Mesenteric fat pad (tissue), 1 donor: ENCODE results near the gene ZC3H14. TPM values are rescaled to one million over a fixed set of nuclear protein-coding genes. Genes with fewer than 3 reads are reported as not detected.
"Not testable (repeated sequence)": the region's sequence is repeated elsewhere in the genome, so short reads cannot be mapped to it uniquely, and the experiment has no call there.

Experiments
- DNase-seq: peaks from one replicate; pipeline ENCODE4 v3.0.0-alpha.2; 2020; ENCODE audit warnings: low spot score
- long read RNA-seq: library from polyadenylated mRNA; unstranded; transcript quantifications from one replicate; pipeline ENCODE4 v2.0.0, GENCODE V29; 2020
- total RNA-seq: library from RNA; stranded (reverse); fragmentation: NEBNext Ultra II Directional; extraction: Animal tissue kit (Norgen Biotek cat#: 25700); gene quantifications from one replicate; pipeline ENCODE4 v1.2.1, GENCODE V29; 2021
- donor health status: DM: yes; HTN: yes; CAD: no.

ZC3H14 gene
- total RNA-seq, result 50.8 TPM
- long read RNA-seq, full-length matches to known transcripts, result 29 of 75 reads
- long read RNA-seq, partial matches to known transcripts, result 18 of 75 reads
- long read RNA-seq, other reads (novel, unspliced or antisense), result 28 of 75 reads

- DNase-seq, result peak; percentile 95
These were observed at the start of gene ZC3H14 for GRCh38 chr14:88562831-88563686. Gene ZC3H14, plus strand, starts transcription at chr14:88563037. Its CDS starts 97 bp downstream, at chr14:88563134.

GRCh38 chr14:88515499-88516221 lies 47.2 kb upstream of the ZC3H14 start:
- DNase-seq, result no peak

- no peak for DNase-seq
These were observed 45.9 kb upstream of the ZC3H14 start for GRCh38 chr14:88516861-88517357.

DNA sequence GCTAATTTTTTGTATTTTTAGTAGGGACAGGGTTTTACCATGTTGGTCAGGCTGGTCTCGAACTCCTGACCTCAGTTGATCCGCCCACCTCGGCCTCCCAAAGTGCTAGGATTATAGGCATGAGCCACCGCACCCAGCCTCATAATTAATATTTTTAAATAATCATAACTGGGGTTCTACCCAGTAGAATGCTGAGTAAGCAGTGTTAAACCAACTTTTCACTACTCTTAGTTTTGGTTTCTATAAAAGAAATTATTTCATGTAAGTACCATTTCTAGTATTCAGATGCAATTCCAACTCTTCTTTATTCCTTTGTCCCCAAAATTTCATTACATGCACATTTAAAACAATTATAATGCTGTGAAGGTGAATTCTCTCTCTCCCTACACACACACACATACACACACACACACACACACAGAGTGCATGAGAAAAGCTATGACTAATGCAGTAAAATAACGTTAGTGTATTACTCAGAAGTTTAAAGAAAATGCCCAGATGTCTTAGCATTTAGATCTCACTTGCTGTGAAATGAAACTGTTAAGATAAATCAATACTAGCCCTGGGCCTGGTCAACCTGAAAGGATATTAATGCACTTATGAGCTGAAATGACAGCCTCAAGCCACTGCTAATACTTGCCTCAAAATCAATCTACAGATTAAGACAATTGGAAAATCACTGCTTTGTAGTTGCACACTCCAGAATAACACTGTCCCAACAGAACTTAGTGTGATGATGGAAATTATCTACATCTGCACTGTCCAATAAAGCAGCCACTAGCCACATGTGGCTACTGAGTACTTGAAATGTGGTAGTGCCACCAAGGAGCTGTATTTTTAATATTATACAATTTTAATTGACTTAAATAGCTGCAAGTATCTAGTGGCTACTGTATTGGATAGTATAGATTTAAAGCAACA lies 44.0 kb upstream of the ZC3H14 start:
- no peak for DNase-seq

DNA sequence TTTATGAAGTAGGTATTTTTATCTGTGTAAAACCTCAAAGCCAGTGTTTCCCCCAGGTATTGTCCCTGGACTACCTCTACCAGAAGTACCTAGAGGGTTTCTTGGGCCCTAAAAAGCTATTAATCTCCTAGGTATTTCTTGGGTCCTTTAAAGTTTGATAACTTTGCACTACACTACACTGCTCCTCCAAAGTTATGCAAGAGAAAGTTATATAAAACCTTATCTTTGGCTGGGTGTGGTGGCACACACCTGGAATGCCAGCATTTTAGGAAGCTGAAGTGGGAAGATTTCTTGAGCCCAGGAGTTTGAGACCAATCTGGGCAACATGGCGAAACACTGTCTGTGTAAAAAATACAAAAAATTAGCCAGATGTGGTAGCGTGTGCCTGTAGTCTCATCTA lies 42.9 kb upstream of the ZC3H14 start:
- no peak for DNase-seq

GRCh38 chr14:88521818-88522217 lies 41.0 kb upstream of the ZC3H14 start:
- no peak for DNase-seq

DNA sequence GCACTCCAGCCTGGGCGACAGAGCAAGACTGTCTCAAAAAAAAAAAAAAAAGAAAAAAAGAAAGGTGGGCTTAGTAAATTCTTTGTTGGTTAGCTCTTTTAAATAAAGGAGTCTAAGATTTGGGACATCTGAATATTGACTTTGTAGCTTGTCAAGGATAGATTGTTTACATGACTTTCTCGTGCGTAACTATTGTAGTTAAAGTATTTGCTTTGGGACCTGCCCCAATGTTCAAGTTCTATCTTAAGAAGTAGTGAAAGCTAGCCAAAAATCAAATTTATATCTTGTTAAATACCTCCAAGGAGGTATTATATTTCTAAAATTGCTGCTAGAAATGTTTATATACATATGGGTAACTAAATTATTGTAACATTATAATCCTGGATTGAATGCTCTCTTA lies 40.4 kb upstream of the ZC3H14 start:
- DNase-seq, result no peak

DNA sequence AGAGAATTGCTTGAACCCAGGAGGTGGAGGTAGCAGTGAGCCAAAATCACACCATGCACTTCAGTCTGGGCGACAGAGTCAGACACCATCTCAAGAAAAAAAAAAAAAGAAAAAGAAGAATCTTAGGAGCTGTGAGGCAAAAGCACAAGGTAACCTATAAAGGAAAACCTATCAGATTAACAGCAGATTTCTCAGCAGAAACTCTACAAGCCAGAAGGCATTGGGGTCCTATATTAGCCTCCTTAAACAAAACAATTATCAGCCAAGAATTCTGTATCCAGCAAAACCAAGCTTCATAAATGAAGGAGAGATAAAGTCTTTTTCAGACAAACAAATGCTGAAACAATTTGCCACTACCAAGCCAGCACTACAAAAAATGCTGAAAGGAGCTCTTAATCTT lies 32.9 kb upstream of the ZC3H14 start:
- DNase-seq, result not testable (repeated sequence)

- no peak for DNase-seq
These were observed 29.7 kb upstream of the ZC3H14 start for GRCh38 chr14:88533064-88533602.

DNA sequence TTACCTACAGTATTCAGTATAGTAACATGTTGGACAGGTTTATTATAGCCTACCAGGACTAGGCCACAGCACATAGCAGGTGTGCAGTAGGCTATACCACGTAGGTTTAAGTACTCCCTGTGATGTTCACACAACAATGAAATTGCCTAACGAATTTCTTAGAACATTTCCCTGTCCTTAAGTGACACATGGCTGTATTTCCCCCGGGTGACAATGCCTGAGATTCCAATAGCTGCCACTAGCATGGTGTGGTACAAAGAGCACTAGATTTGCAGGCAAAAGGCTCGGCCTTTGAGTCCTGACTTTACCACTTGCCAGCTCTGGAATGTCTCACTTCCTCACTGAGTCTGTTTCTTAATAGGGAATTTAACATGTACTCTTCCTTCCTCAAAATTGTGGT lies 27.7 kb upstream of the ZC3H14 start:
- DNase-seq, result no peak

DNA sequence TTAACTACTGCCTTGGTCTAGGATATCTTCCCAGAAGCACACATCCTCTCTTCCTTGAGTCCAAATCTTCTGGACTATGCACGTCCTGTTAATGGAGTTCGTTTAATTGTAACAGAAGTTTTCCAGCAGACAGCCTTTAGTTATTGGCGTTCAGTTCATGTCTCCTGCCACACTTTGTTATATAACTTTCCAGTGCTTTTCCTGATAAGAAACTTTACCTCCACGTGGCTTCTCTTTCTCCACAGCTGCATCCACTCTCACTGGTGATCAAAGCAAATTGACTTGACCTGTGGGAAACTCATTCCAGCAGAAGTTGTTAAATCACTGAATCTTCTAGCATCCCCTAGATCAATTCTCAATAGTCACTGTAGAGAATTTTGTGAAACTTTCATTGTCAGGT lies 27.0 kb upstream of the ZC3H14 start:
- DNase-seq, result no peak

DNA sequence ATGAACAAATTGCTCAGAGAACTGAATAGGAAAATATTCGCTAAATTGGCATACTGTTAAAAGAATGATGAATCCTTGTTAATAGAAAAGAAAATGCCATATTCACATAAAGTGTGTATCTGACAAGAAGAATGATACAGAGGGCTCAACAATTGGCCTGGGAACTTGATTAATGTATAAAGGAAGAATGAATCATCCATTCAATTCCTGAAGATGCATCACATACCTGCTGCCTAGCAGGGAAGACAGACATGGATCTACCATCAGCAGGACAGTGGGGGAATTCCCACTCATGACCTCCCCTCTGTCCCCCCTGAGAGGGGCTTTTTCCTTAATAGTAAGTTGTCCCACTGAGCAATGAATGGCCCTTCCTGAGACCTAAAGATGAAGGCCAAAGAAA lies 21.5 kb upstream of the ZC3H14 start:
- no peak for DNase-seq

- no peak for DNase-seq
These were observed 19.7 kb upstream of the ZC3H14 start for GRCh38 chr14:88542857-88543795.

DNA sequence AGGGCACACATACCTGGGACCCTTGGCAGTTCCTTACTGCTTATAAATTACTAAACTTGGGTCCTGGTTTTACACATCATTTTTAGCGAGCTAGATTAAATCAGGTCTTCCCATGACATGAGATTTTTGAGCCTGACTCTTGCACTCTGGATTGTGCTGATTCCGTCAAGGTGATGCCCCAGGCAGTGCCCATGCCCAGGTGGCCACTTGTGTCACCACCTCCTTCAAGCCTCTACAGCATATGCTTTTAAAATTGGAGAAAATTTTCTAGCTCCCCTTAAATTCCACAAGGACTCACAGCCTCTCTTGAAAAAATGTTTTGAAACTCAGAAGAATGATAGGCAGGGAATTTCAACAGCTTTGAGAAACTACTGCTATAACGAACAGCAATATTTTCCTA lies 17.6 kb upstream of the ZC3H14 start:
- no peak for DNase-seq

- DNase-seq, result no peak
These were observed 16.0 kb upstream of the ZC3H14 start for GRCh38 chr14:88546621-88547385.

GRCh38 chr14:88547386-88547780 lies 15.5 kb upstream of the ZC3H14 start:
- DNase-seq, result no peak

DNA sequence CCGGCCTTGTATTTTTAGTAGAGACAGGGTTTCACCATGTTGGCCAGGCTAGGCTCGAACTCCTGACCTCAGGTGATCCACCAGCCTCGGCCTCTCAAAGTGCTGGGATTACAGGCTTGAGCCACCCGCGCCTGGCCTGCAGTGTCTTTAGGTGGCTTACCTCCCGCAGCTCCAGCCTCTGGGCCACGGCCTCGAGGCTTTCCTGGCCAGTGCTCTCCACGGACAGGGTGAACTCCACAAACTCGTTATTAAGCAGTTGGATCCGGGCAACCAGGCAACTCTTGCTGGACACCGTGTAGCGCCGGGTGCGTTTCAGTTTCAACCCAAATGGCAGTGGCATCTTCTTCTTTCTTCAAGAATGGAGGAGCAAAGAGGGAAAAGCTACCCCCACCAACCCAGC lies 12.8 kb upstream of the ZC3H14 start:
- no peak for DNase-seq

- peak; percentile 92 for DNase-seq
These were observed 11.6 kb upstream of the ZC3H14 start for GRCh38 chr14:88551094-88551870.
